ENCODE data around the gene LCTL. TPM values are rescaled to one million over a fixed set of nuclear protein-coding genes. Genes with fewer than 3 reads are reported as not detected.

The LCTL gene
- polyA plus RNA-seq, 1 of the 3 experiments (the other 2 are of a cell fraction), result 1.9 TPM

DNA sequence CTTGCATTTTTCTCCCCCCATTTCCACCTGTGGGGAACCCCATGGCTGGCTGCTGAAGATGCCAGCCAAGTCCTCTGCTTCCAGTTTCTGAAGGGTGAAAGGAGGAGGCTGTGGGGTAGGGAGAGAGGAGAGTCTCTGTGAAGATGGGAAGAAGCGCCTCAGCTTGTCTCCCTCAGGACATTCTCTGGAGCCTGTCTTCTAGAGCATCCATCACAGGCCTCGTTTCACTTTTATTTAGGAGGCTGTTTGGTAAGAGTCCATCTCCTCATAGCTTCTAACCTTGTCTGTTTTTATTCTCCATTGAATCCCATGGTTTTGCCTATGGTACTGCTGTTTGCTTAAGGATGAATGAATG, 8.8 kb upstream of the LCTL start (continued):
- TF ChIP-seq, protein P1, sequence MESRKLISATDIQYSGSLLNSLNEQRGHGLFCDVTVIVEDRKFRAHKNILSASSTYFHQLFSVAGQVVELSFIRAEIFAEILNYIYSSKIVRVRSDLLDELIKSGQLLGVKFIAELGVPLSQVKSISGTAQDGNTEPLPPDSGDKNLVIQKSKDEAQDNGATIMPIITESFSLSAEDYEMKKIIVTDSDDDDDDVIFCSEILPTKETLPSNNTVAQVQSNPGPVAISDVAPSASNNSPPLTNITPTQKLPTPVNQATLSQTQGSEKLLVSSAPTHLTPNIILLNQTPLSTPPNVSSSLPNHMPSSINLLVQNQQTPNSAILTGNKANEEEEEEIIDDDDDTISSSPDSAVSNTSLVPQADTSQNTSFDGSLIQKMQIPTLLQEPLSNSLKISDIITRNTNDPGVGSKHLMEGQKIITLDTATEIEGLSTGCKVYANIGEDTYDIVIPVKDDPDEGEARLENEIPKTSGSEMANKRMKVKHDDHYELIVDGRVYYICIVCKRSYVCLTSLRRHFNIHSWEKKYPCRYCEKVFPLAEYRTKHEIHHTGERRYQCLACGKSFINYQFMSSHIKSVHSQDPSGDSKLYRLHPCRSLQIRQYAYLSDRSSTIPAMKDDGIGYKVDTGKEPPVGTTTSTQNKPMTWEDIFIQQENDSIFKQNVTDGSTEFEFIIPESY (IDR thresholded peaks at IDR 0.05; ENCODE audit: borderline replicate concordance, low read depth), result no peak

- POLR2A ChIA-PET, result no interaction called here
- Histone ChIP-seq H3K4me3 (ENCODE audit: low read depth in 2 of 2, low read length in 1 of 2) (no peak overlapping the region), H3K9me3 (no peaks in the 10 kb centered on the region), H3K9ac (no peak overlapping the region), H3K9me2 (no peaks in the 10 kb centered on the region), H2AFZ (ENCODE audit: low read depth) (peak overlapping the region; percentile 46; the same call in 1 of the 2 replicates), H3K36me3 (replicated peaks in 1 of 2; ENCODE audit: control insufficient read depth in 1 of 2, insufficient read depth in 2 of 2, low read length in 1 of 2) (no peaks in the 10 kb centered on the region), H4K20me1 (ENCODE audit: insufficient read depth) (no peaks in the 10 kb centered on the region), H3F3A (replicated peaks; ENCODE audit: insufficient read depth) (no peaks in the 10 kb centered on the region), H3K27me3 (ENCODE audit: insufficient read depth) (no peaks in the 10 kb centered on the region), H3K27ac (ENCODE audit: low read depth in 2 of 2, low read length in 1 of 2) (no peak overlapping the region), H3K4me1 (ENCODE audit: control insufficient read depth in 1 of 2, insufficient read depth in 2 of 2, low read depth in 1 of 2, low read length in 1 of 2) (peaks cover 0 to 3% of the 10 kb centered on the region in 2 experiments; a peak in 1 of 4 replicates), H3K79me2 (ENCODE audit: insufficient read depth) (no peaks in the 10 kb centered on the region), H3K4me2 (no peak overlapping the region)
- CTCF ChIA-PET, result interaction anchor here (2.2 to 2.7 kb wide), 2 partner anchors 8 to 30 kb away, joined by 7 to 11 read pairs; partner anchors contain the start of gene LCTL
- no peak for DNase-seq
- WGBS (ENCODE audit: low lambda C conversion rate), result 56% methylated on average over 10 of the region's 10 CpGs
- TF ChIP-seq SIN3A (IDR thresholded peaks at IDR 0.05; ENCODE audit: borderline replicate concordance, low read depth, low read length), result no peak
- TF ChIP-seq PBX3 (IDR thresholded peaks at IDR 0.05), result 0 out of 2 replicates have a peak, but pooled peaks have one; percentile 4
These were observed 8.2 kb upstream of the LCTL start for GRCh38 chr15:66573719-66574595.

- Histone ChIP-seq H3K36me3 (replicated peaks in 1 of 2; ENCODE audit: control insufficient read depth in 1 of 2, insufficient read depth in 2 of 2, low read length in 1 of 2) (no peaks in the 10 kb centered on the region), H3K79me2 (ENCODE audit: insufficient read depth) (no peaks in the 10 kb centered on the region), H3K27ac (ENCODE audit: low read depth in 2 of 2, low read length in 1 of 2) (no peak overlapping the region), H4K20me1 (ENCODE audit: insufficient read depth) (no peaks in the 10 kb centered on the region), H2AFZ (ENCODE audit: low read depth) (no peak overlapping the region), H3K4me3 (ENCODE audit: low read depth in 2 of 2, low read length in 1 of 2) (no peak overlapping the region), H3F3A (replicated peaks; ENCODE audit: insufficient read depth) (no peaks in the 10 kb centered on the region), H3K9ac (no peak overlapping the region), H3K4me2 (no peak overlapping the region), H3K27me3 (ENCODE audit: insufficient read depth) (no peaks in the 10 kb centered on the region), H3K9me3 (no peaks in the 10 kb centered on the region), H3K9me2 (no peaks in the 10 kb centered on the region), H3K4me1 (ENCODE audit: control insufficient read depth in 1 of 2, insufficient read depth in 2 of 2, low read depth in 1 of 2, low read length in 1 of 2) (peaks cover 0 to 3% of the 10 kb centered on the region in 2 experiments; a peak in 1 of 4 replicates)
- WGBS (ENCODE audit: low lambda C conversion rate), result 86% methylated on average over 7 of the region's 7 CpGs
- DNase-seq, result no peak
- CTCF ChIA-PET, result interaction anchor here (2.7 kb wide), 1 partner anchor 30 kb away, joined by 7 read pairs; no protein-coding TSS in a partner anchor
- TF ChIP-seq, protein P1 (IDR thresholded peaks at IDR 0.05; ENCODE audit: borderline replicate concordance, low read depth), result no peak
- no peak for TF ChIP-seq FOXM1 (IDR thresholded peaks at IDR 0.05; ENCODE audit: low read depth)
- TF ChIP-seq MAX (IDR thresholded peaks at IDR 0.05; ENCODE audit: low read depth), result no peak
- TF ChIP-seq, protein P2, sequence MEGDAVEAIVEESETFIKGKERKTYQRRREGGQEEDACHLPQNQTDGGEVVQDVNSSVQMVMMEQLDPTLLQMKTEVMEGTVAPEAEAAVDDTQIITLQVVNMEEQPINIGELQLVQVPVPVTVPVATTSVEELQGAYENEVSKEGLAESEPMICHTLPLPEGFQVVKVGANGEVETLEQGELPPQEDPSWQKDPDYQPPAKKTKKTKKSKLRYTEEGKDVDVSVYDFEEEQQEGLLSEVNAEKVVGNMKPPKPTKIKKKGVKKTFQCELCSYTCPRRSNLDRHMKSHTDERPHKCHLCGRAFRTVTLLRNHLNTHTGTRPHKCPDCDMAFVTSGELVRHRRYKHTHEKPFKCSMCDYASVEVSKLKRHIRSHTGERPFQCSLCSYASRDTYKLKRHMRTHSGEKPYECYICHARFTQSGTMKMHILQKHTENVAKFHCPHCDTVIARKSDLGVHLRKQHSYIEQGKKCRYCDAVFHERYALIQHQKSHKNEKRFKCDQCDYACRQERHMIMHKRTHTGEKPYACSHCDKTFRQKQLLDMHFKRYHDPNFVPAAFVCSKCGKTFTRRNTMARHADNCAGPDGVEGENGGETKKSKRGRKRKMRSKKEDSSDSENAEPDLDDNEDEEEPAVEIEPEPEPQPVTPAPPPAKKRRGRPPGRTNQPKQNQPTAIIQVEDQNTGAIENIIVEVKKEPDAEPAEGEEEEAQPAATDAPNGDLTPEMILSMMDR (IDR thresholded peaks at IDR 0.05), result no peak
- POLR2A ChIA-PET, result no interaction called here
These were observed 7.5 kb upstream of the LCTL start for GRCh38 chr15:66573348-66573718.
